OCI-LY3 (cell line): ENCODE results near the gene VPS72.

Experiments used
- CTCF ChIP-seq: fragments of 200-600, 300-600 bp; sonication (generic); IDR thresholded peaks from 2 replicates; pipeline ENCODE4 v1.5.1; 2014; ENCODE audit warnings: antibody characterized with exemption, low read length, low read depth
- EZH2phosphoT487 ChIP-seq: fragments of 200-600 bp; shearing (Covaris generic); IDR thresholded peaks from 2 replicates; pipeline ENCODE4 v1.6.1; 2018; ENCODE audit warnings: antibody characterized with exemption, mixed run types, low read depth

DNA sequence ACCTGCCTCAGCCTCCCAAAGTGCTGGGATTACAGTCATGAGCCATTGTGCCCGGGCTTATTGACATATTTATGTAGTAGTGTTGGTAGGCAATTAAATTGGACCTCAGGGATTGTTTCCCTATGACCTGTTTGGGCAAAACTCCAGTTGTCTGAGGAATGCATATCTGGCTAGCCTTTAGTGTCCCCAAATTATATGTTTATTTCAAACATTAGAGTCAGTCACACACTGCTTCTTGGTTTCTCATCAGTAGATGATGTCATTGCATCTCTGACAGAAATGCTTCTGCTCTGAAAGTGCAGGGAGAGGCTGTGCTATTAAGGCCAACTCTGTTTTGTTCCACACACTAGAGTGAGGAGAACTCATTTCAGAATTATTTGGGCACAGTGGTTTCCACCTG, 20.8 kb upstream of the VPS72 start:
- no peak for TF ChIP-seq EZH2phosphoT487
- TF ChIP-seq CTCF: no peak
